HepG2 (cell line): ENCODE measurements around the gene FSHB. TPM values are rescaled to one million over a fixed set of nuclear protein-coding genes. Genes with fewer than 3 reads are reported as not detected.

ENCODE experiments used
- ATAC-seq: fragments of 200-7000 bp; cut with Tn5 transposase; 3 replicates; pipeline ENCODE4 v1.9.1; 2020; ENCODE audit warnings: mild to moderate bottlenecking, moderate library complexity
- BruUV-seq: library from RNA; stranded (reverse); fragments of 400-500 nt; replicated peaks from 2 replicates; lab custom pipeline; 2021; lab: Mats Ljungman, UMichigan
- CTCF ChIA-PET: fragments of 300-600 bp; formaldehyde crosslinking; extraction: SDS; loops from one replicate; lab custom pipeline; 2021; ENCODE audit warnings: low total read pairs, inconsistent platforms, low intra/inter-chr PET ratio; lab: Yijun Ruan, JAX
- POLR2A ChIA-PET: fragments of 350-600 bp; sonication (Branson Sonifier 250); formaldehyde crosslinking; loops from one replicate; lab custom pipeline; 2020; ENCODE audit warnings: antibody characterized with exemption, inconsistent platforms; lab: Yijun Ruan, JAX
- DNase-seq: peaks from one replicate; pipeline ENCODE4 v3.0.0-alpha.2; 2015; ENCODE audit warnings: low spot score
- FAIRE-seq: peaks from 3 replicates; lab custom pipeline; 2011; peaks lifted over from hg19 to GRCh38; lab: Jason Lieb, UNC
- H2AFZ ChIP-seq: one replicate; pipeline ENCODE4 v1.6.1; 2011; ENCODE audit warnings: low read length, inconsistent platforms
- H3K27ac ChIP-seq: fragments of 300-600 bp; 3 replicates; pipeline ENCODE4 v1.8.0; 2011; ENCODE audit warnings: mixed run types, mild to moderate bottlenecking, mixed read lengths, low read length, inconsistent platforms; ENCODE audit not compliant: insufficient read depth; ENCODE audit errors: extremely low read length
- H3K27me3 ChIP-seq, 2 experiments: fragments of 200-600 bp in 1 of 2; 2 replicates in 1 of 2; 3 replicates in 1 of 2; pipeline versions ENCODE4 v1.6.0 to v1.8.0; 2011; ENCODE audit warnings: low read length in 2 of 2, mild to moderate bottlenecking in 2 of 2, moderate library complexity in 2 of 2, inconsistent platforms in 1 of 2; ENCODE audit not compliant: insufficient read depth in 2 of 2, control insufficient read depth in 1 of 2
- H3K36me3 ChIP-seq, 2 experiments: fragments of 200-600 bp in 1 of 2; replicated peaks in 1 of 2; 2 replicates in 1 of 2; 3 replicates in 1 of 2; pipeline versions ENCODE4 v1.5.1 to v1.8.0; 2011; ENCODE audit warnings: low read length in 2 of 2, inconsistent platforms in 1 of 2; ENCODE audit not compliant: insufficient read depth in 2 of 2, control insufficient read depth in 1 of 2
- H3K4me1 ChIP-seq: 2 replicates; pipeline ENCODE4 v1.5.1; 2012; ENCODE audit warnings: low read length, inconsistent platforms; ENCODE audit not compliant: insufficient read depth
- H3K4me2 ChIP-seq: 2 replicates; pipeline ENCODE4 v1.6.0; 2011; ENCODE audit warnings: low read depth, low read length, inconsistent platforms
- H3K4me3 ChIP-seq, 3 experiments: fragments of 200-600 bp in 1 of 3; sonication (generic), shearing (Covaris generic) in 1 of 3; replicated peaks in 1 of 3; 2 replicates each; pipeline ENCODE4 v1.5.1; 2011 to 2016; ENCODE audit warnings: low read length in 3 of 3, inconsistent platforms in 2 of 3, low read depth in 2 of 3, mild to moderate bottlenecking in 2 of 3, control low read depth in 1 of 3, mixed read lengths in 1 of 3; ENCODE audit not compliant: insufficient read depth in 1 of 3
- H3K79me2 ChIP-seq: one replicate; pipeline ENCODE4 v1.6.1; 2011; ENCODE audit warnings: low read length, inconsistent platforms; ENCODE audit not compliant: insufficient read depth
- H3K9ac ChIP-seq: 2 replicates; pipeline ENCODE4 v1.6.0; 2011; ENCODE audit warnings: mild to moderate bottlenecking, low read depth, low read length, inconsistent platforms; ENCODE audit not compliant: insufficient read depth
- H3K9me3 ChIP-seq: 2 replicates; pipeline ENCODE4 v1.5.1; 2012; ENCODE audit warnings: mild to moderate bottlenecking, low read length
- H4K20me1 ChIP-seq: 2 replicates; pipeline ENCODE4 v1.6.0; 2011; ENCODE audit warnings: inconsistent platforms, mild to moderate bottlenecking, low read length, moderate library complexity; ENCODE audit not compliant: insufficient read depth
- ARID2 ChIP-seq: sonication (generic); formaldehyde crosslinking; IDR thresholded peaks from 2 replicates; pipeline ENCODE4 v1.8.1; 2022; ENCODE audit warnings: mild to moderate bottlenecking, missing genetic modification reagents, borderline replicate concordance
- ELF3 ChIP-seq: IDR thresholded peaks from 2 replicates; pipeline ENCODE4 v1.6.1; 2016; ENCODE audit warnings: missing genetic modification reagents, missing compliant biosample characterization
- GABPA ChIP-seq, 2 experiments: IDR thresholded peaks; 2 replicates each; pipeline ENCODE4 v1.6.1; 2011 to 2016; ENCODE audit warnings: low read depth in 2 of 2, low read length in 1 of 2, missing biosample characterization in 1 of 2, missing genetic modification characterization in 1 of 2
- KDM5B ChIP-seq: sonication (generic); formaldehyde crosslinking; IDR thresholded peaks from 2 replicates; pipeline ENCODE4 v1.4.0; 2020; ENCODE audit warnings: missing genetic modification reagents, mild to moderate bottlenecking, borderline replicate concordance
- POGZ ChIP-seq: sonication (generic); formaldehyde crosslinking; IDR thresholded peaks from 2 replicates; pipeline ENCODE4 v1.4.0; 2020; ENCODE audit warnings: mild to moderate bottlenecking, missing genetic modification reagents
- ZNF703 ChIP-seq: sonication (generic); formaldehyde crosslinking; IDR thresholded peaks from 2 replicates; pipeline ENCODE4 v1.5.1; 2020; ENCODE audit warnings: missing genetic modification reagents, mild to moderate bottlenecking, moderate library complexity, borderline replicate concordance
- ZNF749 ChIP-seq: sonication (generic); formaldehyde crosslinking; IDR thresholded peaks from 2 replicates; pipeline ENCODE4 v1.8.0; 2022; ENCODE audit warnings: mild to moderate bottlenecking, missing genetic modification reagents, moderate library complexity, borderline replicate concordance
- WGBS: methylation state at CpG from one replicate; pipeline ENCODE4 v1.1.6; 2017; ENCODE audit warnings: low lambda C conversion rate; 5-methylcytosine and 5-hydroxymethylcytosine counted together
- in situ Hi-C: cut with HindIII; loops from 2 replicates; pipeline ENCODE4 v1.10.0; 2017; ENCODE audit warnings: low pct_unique_long_range_greater_than_20kb; ENCODE audit not compliant: extremely low pct_ligation_motif_present
- intact Hi-C: fragments of 100-400 bp; cut with micrococcal nuclease; formaldehyde crosslinking; loops from one replicate; pipeline ENCODE4 v1.10.0; 2022; ENCODE audit not compliant: unreplicated experiment
- polyA plus RNA-seq, 8 experiments: library from polyadenylated mRNA; depleted of rRNA in 3 of 8; stranded (reverse) in 7 of 8; unstranded in 1 of 8; fragments of >200 nt; fragmentation: Illumina TruSeq in 4 of 8; extraction: Trizol in 4 of 8; gene quantifications; 2 replicates each; pipeline versions ENCODE4 v1.2.1 to v1.2.3, GENCODE V29; 2011 to 2016; ENCODE audit warnings: low read depth in 4 of 8, missing spikeins in 1 of 8, mixed read lengths in 1 of 8; ENCODE audit not compliant: insufficient read depth in 1 of 8
- total RNA-seq, 5 experiments: library from RNA; depleted of rRNA; stranded (reverse); fragments of >200 nt; fragmentation: Illumina TruSeq; extraction: Trizol; gene quantifications; 2 replicates each; pipeline ENCODE4 v1.2.3, GENCODE V29; 2016; ENCODE audit warnings: low read depth in 1 of 5
- TF ChIP-seq, protein P1 (sequence below): sonication (generic); formaldehyde crosslinking; IDR thresholded peaks from 2 replicates; pipeline ENCODE4 v1.4.0; 2020; ENCODE audit warnings: missing genetic modification reagents, mild to moderate bottlenecking, borderline replicate concordance
- TF ChIP-seq, protein P2 (sequence below): sonication (generic); formaldehyde crosslinking; conservative IDR thresholded peaks from 2 replicates; pipeline ENCODE4 v1.4.0; 2020; ENCODE audit warnings: missing genetic modification reagents
- TF ChIP-seq, protein P3 (sequence below): sonication (generic); formaldehyde crosslinking; IDR thresholded peaks from 2 replicates; pipeline ENCODE4 v1.8.0; 2022; ENCODE audit warnings: mild to moderate bottlenecking, missing genetic modification reagents, moderate library complexity

The FSHB gene
- total and polyA plus RNA-seq, 2 of the 13 experiments (the other 11 are each of a cell fraction or from before 2014, with no cell fraction given): not detected

DNA sequence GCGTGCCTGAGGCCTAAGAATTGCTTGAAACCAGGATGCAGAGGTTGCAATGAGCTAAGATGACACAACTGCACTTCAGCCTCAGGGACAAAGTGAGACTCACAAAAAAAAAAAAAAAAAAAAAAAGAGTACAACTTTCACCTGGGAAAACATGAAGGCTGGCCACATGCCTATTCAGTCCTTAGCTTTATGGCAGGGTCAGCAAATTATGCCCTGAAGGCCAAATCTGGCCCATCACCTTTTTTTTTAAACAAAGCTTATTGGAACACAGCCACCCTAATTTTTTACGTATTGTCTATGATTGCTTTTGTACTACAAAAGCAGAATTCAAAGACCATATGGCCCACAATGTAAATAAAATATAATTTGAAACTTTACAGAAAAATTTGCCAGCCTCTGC lies 8.2 kb downstream of the FSHB start:
- Histone ChIP-seq H3K9me3 (no peaks in the 10 kb centered on the region), H4K20me1 (no peaks in the 10 kb centered on the region), H3K4me3 (no peak overlapping the region), H3K27ac (no peak overlapping the region), H3K4me1 (no peaks in the 10 kb centered on the region), H2AFZ (no peak overlapping the region), H3K4me2 (no peak overlapping the region), H3K79me2 (no peaks in the 10 kb centered on the region), H3K27me3 (no peaks in the 10 kb centered on the region), H3K9ac (no peak overlapping the region), H3K36me3 (no peaks in the 10 kb centered on the region)
- CTCF ChIA-PET: no interaction called here
- no peak for TF ChIP-seq KDM5B (CRISPR knock-in tag)
- no peak for TF ChIP-seq ELF3 (CRISPR knock-in tag)
- TF ChIP-seq, protein P1, sequence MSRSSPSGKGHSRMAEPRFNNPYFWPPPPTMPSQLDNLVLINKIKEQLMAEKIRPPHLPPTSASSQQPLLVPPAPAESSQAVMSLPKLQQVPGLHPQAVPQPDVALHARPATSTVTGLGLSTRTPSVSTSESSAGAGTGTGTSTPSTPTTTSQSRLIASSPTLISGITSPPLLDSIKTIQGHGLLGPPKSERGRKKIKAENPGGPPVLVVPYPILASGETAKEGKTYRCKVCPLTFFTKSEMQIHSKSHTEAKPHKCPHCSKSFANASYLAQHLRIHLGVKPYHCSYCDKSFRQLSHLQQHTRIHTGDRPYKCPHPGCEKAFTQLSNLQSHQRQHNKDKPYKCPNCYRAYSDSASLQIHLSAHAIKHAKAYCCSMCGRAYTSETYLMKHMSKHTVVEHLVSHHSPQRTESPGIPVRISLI (CRISPR knock-in tag): no peak
- intact Hi-C loops (no loop called here), in situ Hi-C loops (no loop called here)
- DNase-seq (no peak), FAIRE-seq (no peak), ATAC-seq (no peak)
- WGBS: 2% methylated on average over 2 of the region's 2 CpGs
- POLR2A ChIA-PET: no interaction called here
- no TSS peak for BruUV-seq

DNA sequence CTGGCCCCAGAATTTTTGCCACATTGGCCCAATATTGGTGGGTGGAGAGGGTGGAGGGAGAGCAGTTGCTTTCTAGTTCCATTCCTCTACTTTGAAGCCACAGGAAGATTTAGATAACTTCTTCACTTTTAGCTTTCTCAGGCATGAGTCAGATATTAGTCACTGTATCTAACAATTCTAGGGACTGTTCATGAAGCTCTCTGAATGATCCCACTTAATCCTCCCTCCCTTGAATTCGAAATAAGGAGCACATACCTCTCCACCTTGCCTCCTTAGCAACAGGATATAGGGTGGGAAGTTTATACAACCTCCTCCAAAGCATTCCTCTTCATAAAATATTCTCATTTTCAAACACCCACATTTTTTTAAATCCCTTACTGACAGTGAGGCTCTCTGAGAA lies 13.5 kb downstream of the FSHB start:
- H3K27ac ChIP-seq: no peak overlapping the region
- H2AFZ ChIP-seq: no peak overlapping the region
- in situ Hi-C loops: no loop called here
- DNase-seq (no peak), FAIRE-seq (no peak), ATAC-seq (no peak)
- no peaks in the 10 kb centered on the region for H3K27me3 ChIP-seq
- no TSS peak for BruUV-seq
- no peaks in the 10 kb centered on the region for H3K4me1 ChIP-seq
- H3K79me2 ChIP-seq: no peaks in the 10 kb centered on the region
- CTCF ChIA-PET: no interaction called here
- H3K4me2 ChIP-seq: no peak overlapping the region
- intact Hi-C loops: no loop called here
- no peak for TF ChIP-seq ZNF749 (CRISPR knock-in tag)
- TF ChIP-seq POGZ (CRISPR knock-in tag): no peak
- TF ChIP-seq, protein P2, sequence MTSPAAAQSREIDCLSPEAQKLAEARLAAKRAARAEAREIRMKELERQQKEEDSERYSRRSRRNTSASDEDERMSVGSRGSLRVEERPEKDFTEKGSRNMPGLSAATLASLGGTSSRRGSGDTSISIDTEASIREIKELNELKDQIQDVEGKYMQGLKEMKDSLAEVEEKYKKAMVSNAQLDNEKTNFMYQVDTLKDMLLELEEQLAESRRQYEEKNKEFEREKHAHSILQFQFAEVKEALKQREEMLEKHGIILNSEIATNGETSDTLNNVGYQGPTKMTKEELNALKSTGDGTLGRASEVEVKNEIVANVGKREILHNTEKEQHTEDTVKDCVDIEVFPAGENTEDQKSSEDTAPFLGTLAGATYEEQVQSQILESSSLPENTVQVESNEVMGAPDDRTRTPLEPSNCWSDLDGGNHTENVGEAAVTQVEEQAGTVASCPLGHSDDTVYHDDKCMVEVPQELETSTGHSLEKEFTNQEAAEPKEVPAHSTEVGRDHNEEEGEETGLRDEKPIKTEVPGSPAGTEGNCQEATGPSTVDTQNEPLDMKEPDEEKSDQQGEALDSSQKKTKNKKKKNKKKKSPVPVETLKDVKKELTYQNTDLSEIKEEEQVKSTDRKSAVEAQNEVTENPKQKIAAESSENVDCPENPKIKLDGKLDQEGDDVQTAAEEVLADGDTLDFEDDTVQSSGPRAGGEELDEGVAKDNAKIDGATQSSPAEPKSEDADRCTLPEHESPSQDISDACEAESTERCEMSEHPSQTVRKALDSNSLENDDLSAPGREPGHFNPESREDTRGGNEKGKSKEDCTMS (CRISPR knock-in tag): no peak
- TF ChIP-seq, protein P3, sequence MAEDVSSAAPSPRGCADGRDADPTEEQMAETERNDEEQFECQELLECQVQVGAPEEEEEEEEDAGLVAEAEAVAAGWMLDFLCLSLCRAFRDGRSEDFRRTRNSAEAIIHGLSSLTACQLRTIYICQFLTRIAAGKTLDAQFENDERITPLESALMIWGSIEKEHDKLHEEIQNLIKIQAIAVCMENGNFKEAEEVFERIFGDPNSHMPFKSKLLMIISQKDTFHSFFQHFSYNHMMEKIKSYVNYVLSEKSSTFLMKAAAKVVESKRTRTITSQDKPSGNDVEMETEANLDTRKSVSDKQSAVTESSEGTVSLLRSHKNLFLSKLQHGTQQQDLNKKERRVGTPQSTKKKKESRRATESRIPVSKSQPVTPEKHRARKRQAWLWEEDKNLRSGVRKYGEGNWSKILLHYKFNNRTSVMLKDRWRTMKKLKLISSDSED (CRISPR knock-in tag): no peak
- no peak for TF ChIP-seq ARID2 (CRISPR knock-in tag)
- no peak for TF ChIP-seq GABPA (IDR thresholded peaks at IDR 0.05; ENCODE audit: low read depth, low read length)
- no peak for TF ChIP-seq GABPA (CRISPR knock-in tag; IDR thresholded peaks at IDR 0.05; ENCODE audit: low read depth)
- TF ChIP-seq ZNF703: no peak
- H3K9me3 ChIP-seq: no peaks in the 10 kb centered on the region
- no peaks in the 10 kb centered on the region for H4K20me1 ChIP-seq
- WGBS: 0% methylated on average over 1 of the region's 1 CpG
- no peak overlapping the region for H3K9ac ChIP-seq
- H3K36me3 ChIP-seq: no peaks in the 10 kb centered on the region
- no peak overlapping the region for H3K4me3 ChIP-seq
- POLR2A ChIA-PET: no interaction called here
